K562 (cell line): ENCODE measurements around the gene TCF25. TPM values are rescaled to one million over a fixed set of nuclear protein-coding genes. Genes with fewer than 3 reads are reported as not detected.

Source experiments
- CBFA2T2 ChIP-seq: fragments of 450-650 bp; conservative IDR thresholded peaks from 2 replicates; pipeline ENCODE4 v1.6.1; 2017; ENCODE audit warnings: mild to moderate bottlenecking
- CTBP1 ChIP-seq: fragments of 450-650 bp; IDR thresholded peaks from 2 replicates; pipeline ENCODE4 v1.6.1; 2016; ENCODE audit warnings: borderline replicate concordance
- HNRNPL ChIP-seq: fragments of 200-400 bp; formaldehyde crosslinking; IDR thresholded peaks from 2 replicates; pipeline ENCODE4 v1.6.1; 2017; ENCODE audit warnings: low read depth, mild to moderate bottlenecking, low read length
- HOMEZ ChIP-seq: fragments of 250-450 bp; sonication (Bioruptor Pico); IDR thresholded peaks from 2 replicates; pipeline ENCODE4 v1.4.0; 2020; ENCODE audit warnings: mild to moderate bottlenecking, moderate library complexity
- HOXB6 ChIP-seq: fragments of 250-450 bp; sonication (Bioruptor Pico); IDR thresholded peaks from 2 replicates; pipeline ENCODE4 v1.5.1; 2022; ENCODE audit warnings: mild to moderate bottlenecking, borderline replicate concordance
- MEF2A ChIP-seq: IDR thresholded peaks from 2 replicates; pipeline ENCODE4 v1.6.1; 2011; ENCODE audit warnings: low read depth, mild to moderate bottlenecking, low read length, moderate library complexity; ENCODE audit not compliant: control insufficient read depth
- PHTF2 ChIP-seq: fragments of 250-450 bp; sonication (Bioruptor Pico); IDR thresholded peaks from 2 replicates; pipeline ENCODE4 v1.5.0; 2021; ENCODE audit warnings: mild to moderate bottlenecking
- POLR2H ChIP-seq: IDR thresholded peaks from 2 replicates; pipeline ENCODE4 v1.6.1; 2016; ENCODE audit warnings: missing genetic modification characterization, low read depth, mild to moderate bottlenecking, control low read depth, missing compliant biosample characterization, moderate library complexity
- RB1 ChIP-seq: fragments of 450-650 bp; IDR thresholded peaks from 2 replicates; pipeline ENCODE4 v1.6.1; 2017; ENCODE audit warnings: low read depth, mild to moderate bottlenecking
- RREB1 ChIP-seq: fragments of 250-450 bp; sonication (Bioruptor Pico); IDR thresholded peaks from 2 replicates; pipeline ENCODE4 v1.4.0; 2020
- SAFB2 ChIP-seq: fragments of 200-400 bp; formaldehyde crosslinking; IDR thresholded peaks from 2 replicates; pipeline ENCODE4 v1.6.1; 2018; ENCODE audit warnings: borderline replicate concordance, low read length, low read depth, moderate library complexity; ENCODE audit not compliant: severe bottlenecking
- ZNF318 ChIP-seq, 2 experiments: fragments of 450-650 bp; IDR thresholded peaks; 2 replicates each; pipeline ENCODE4 v1.6.1; 2016; ENCODE audit warnings: mild to moderate bottlenecking in 2 of 2, borderline replicate concordance in 1 of 2, low read depth in 1 of 2, moderate library complexity in 1 of 2
- ZNF780A ChIP-seq: fragments of 250-450 bp; sonication (Bioruptor Pico); IDR thresholded peaks from 2 replicates; pipeline ENCODE4 v1.5.0; 2021; ENCODE audit warnings: mild to moderate bottlenecking
- polyA plus RNA-seq, 8 experiments: library from polyadenylated mRNA; depleted of rRNA in 4 of 8; stranded (reverse) in 5 of 8; unstranded in 3 of 8; fragments of >200 nt; fragmentation: Nextera tagmentation in 2 of 8; fragmentation: Illumina TruSeq in 1 of 8; extraction: Ambion mirVana in 2 of 8; extraction: Trizol in 1 of 8; gene quantifications; 2 replicates each; pipeline versions ENCODE4 v1.2.1 to v1.2.3, GENCODE V29; 2011 to 2014; ENCODE audit warnings: inconsistent platforms in 1 of 8, missing spikeins in 1 of 8
- total RNA-seq, 7 experiments: library from RNA; depleted of rRNA in 6 of 7; stranded (reverse); fragments of >200 nt in 6 of 7; fragmentation: Illumina TruSeq in 2 of 7; extraction: Trizol in 2 of 7; gene quantifications; 2 replicates each; pipeline versions ENCODE4 v1.2.1 to v1.2.3, GENCODE V29; 2011 to 2021; ENCODE audit warnings: low replicate concordance in 1 of 7

TCF25 gene
- total and polyA plus RNA-seq, 9 of the 15 experiments (the other 6 are each of a cell fraction or from before 2014, with no cell fraction given), result 9.0 to 154 (median 83.8) TPM

- TF ChIP-seq ZNF318 (IDR thresholded peaks at IDR 0.05; ENCODE audit: borderline replicate concordance in 1 of 2, low read depth in 1 of 2) (no peak), RB1 (no peak), MEF2A (no peak), HNRNPL (no peak), CTBP1 (no peak), SAFB2 (no peak), CBFA2T2 (no peak), ZNF780A (CRISPR knock-in tag) (no peak), PHTF2 (CRISPR knock-in tag) (no peak), POLR2H (tag) (no peak), RREB1 (CRISPR knock-in tag) (no peak), HOMEZ (CRISPR knock-in tag) (no peak), HOXB6 (no peak)
Measured at GRCh38 chr16:89922477-89922883, 49.1 kb downstream of the TCF25 start (continued).
